ENCODE measurements around the gene OTX2. TPM values are rescaled to one million over a fixed set of nuclear protein-coding genes. Genes with fewer than 3 reads are reported as not detected.

Gene OTX2
- not detected for polyA plus RNA-seq

- peaks cover 2% of the 10 kb centered on the region for H3K36me3 Mint-ChIP-seq
- peaks cover 0 to 8% (median 4%) of the 10 kb centered on the region in 3 donors for H3K9me3 Mint-ChIP-seq
- peak within 1 kb of the TSS in 3 of 4 donors; percentile 35 to 77 (median 68) for H3K4me3 Mint-ChIP-seq
- peak within 1 kb of the TSS; percentile 58 to 68 (median 63) for H3K27ac Mint-ChIP-seq
- peaks cover 67% of the 10 kb centered on the region for H3K27me3 Mint-ChIP-seq
- peaks cover 4 to 19% (median 8%) of the 10 kb centered on the region in 3 donors for H3K4me1 Mint-ChIP-seq
These were observed at the start of gene OTX2 for GRCh38 chr14:56810147-56810719. Gene OTX2 (minus strand): TSS chr14:56810479. CDS start chr14:56805456, 5,023 bp downstream.

GRCh38 chr14:56858422-56858821, 48.1 kb upstream of the OTX2 start:
- H3K27ac Mint-ChIP-seq, result no peak overlapping the region
- H3K4me3 Mint-ChIP-seq, result no peak overlapping the region
- no peaks in the 10 kb centered on the region for H3K9me3 Mint-ChIP-seq
- H3K27me3 Mint-ChIP-seq, result peaks cover 14% of the 10 kb centered on the region
- H3K36me3 Mint-ChIP-seq, result no peaks in the 10 kb centered on the region
- H3K4me1 Mint-ChIP-seq, result peaks cover 0 to 3% (median 0%) of the 10 kb centered on the region in 3 donors

GRCh38 chr14:56857216-56857615, 46.9 kb upstream of the OTX2 start:
- Mint-ChIP-seq H3K27ac (no peak overlapping the region), H3K4me1 (peaks cover 0 to 3% (median 0%) of the 10 kb centered on the region in 3 donors), H3K27me3 (peaks cover 14% of the 10 kb centered on the region), H3K4me3 (no peak overlapping the region), H3K36me3 (no peaks in the 10 kb centered on the region), H3K9me3 (no peaks in the 10 kb centered on the region)

GRCh38 chr14:56855891-56856461, 45.7 kb upstream of the OTX2 start:
- Mint-ChIP-seq H3K27me3 (peaks cover 12% of the 10 kb centered on the region), H3K27ac (no peak overlapping the region), H3K36me3 (no peaks in the 10 kb centered on the region), H3K9me3 (no peaks in the 10 kb centered on the region), H3K4me3 (no peak overlapping the region), H3K4me1 (peaks cover 0 to 3% (median 0%) of the 10 kb centered on the region in 3 donors)

GRCh38 chr14:56854325-56854724, 44.0 kb upstream of the OTX2 start:
- Mint-ChIP-seq H3K27me3 (peaks cover 15% of the 10 kb centered on the region), H3K36me3 (no peaks in the 10 kb centered on the region), H3K4me3 (no peak overlapping the region), H3K9me3 (peaks cover 0 to 1% (median 0%) of the 10 kb centered on the region in 3 donors), H3K4me1 (peaks cover 0 to 3% (median 0%) of the 10 kb centered on the region in 3 donors), H3K27ac (no peak overlapping the region)

GRCh38 chr14:56846970-56847930, 37.0 kb upstream of the OTX2 start:
- H3K27me3 Mint-ChIP-seq, result peaks cover 12% of the 10 kb centered on the region
- H3K4me1 Mint-ChIP-seq, result peaks cover 0 to 2% (median 0%) of the 10 kb centered on the region in 3 donors
- H3K27ac Mint-ChIP-seq, result no peak overlapping the region
- H3K9me3 Mint-ChIP-seq, result peaks cover 0 to 2% (median 1%) of the 10 kb centered on the region in 3 donors
- H3K36me3 Mint-ChIP-seq, result no peaks in the 10 kb centered on the region
- H3K4me3 Mint-ChIP-seq, result peak overlapping the region in 1 of 4 donors; percentile 34

- no peaks in the 10 kb centered on the region for H3K36me3 Mint-ChIP-seq
- no peak overlapping the region for H3K27ac Mint-ChIP-seq
- peak overlapping the region in 1 of 4 donors; percentile 46 for H3K4me3 Mint-ChIP-seq
- H3K27me3 Mint-ChIP-seq, result peaks cover 11% of the 10 kb centered on the region
- H3K9me3 Mint-ChIP-seq, result peaks cover 0 to 5% (median 0%) of the 10 kb centered on the region in 3 donors
- H3K4me1 Mint-ChIP-seq, result peaks cover 0 to 2% (median 0%) of the 10 kb centered on the region in 3 donors
These were observed 34.2 kb upstream of the OTX2 start for GRCh38 chr14:56844406-56845002.

GRCh38 chr14:56841611-56842010, 31.3 kb upstream of the OTX2 start:
- H3K9me3 Mint-ChIP-seq, result peaks cover 0 to 3% (median 0%) of the 10 kb centered on the region in 3 donors
- H3K4me1 Mint-ChIP-seq, result peaks cover 0 to 2% (median 0%) of the 10 kb centered on the region in 3 donors

GRCh38 chr14:56840221-56840620, 29.9 kb upstream of the OTX2 start:
- H3K27me3 Mint-ChIP-seq, result peaks cover 8% of the 10 kb centered on the region
- peaks cover 0 to 2% (median 0%) of the 10 kb centered on the region in 3 donors for H3K4me1 Mint-ChIP-seq
- no peaks in the 10 kb centered on the region for H3K36me3 Mint-ChIP-seq
- no peak overlapping the region for H3K4me3 Mint-ChIP-seq
- no peak overlapping the region for H3K27ac Mint-ChIP-seq
- peaks cover 0 to 3% (median 0%) of the 10 kb centered on the region in 3 donors for H3K9me3 Mint-ChIP-seq

More at GRCh38 chr14:56841611-56842010, 31.3 kb upstream of the OTX2 start:
- H3K4me3 Mint-ChIP-seq, result no peak overlapping the region
- no peaks in the 10 kb centered on the region for H3K36me3 Mint-ChIP-seq
- H3K27me3 Mint-ChIP-seq, result peaks cover 8% of the 10 kb centered on the region
- H3K27ac Mint-ChIP-seq, result no peak overlapping the region

- H3K27ac Mint-ChIP-seq, result no peak overlapping the region
- no peaks in the 10 kb centered on the region for H3K27me3 Mint-ChIP-seq
- peaks cover 0 to 2% (median 0%) of the 10 kb centered on the region in 3 donors for H3K9me3 Mint-ChIP-seq
- no peaks in the 10 kb centered on the region for H3K4me1 Mint-ChIP-seq
- H3K4me3 Mint-ChIP-seq, result no peak overlapping the region
- H3K36me3 Mint-ChIP-seq, result no peaks in the 10 kb centered on the region
These were observed 18.9 kb upstream of the OTX2 start for GRCh38 chr14:56829151-56829550.

- Mint-ChIP-seq H3K36me3 (no peaks in the 10 kb centered on the region), H3K9me3 (no peaks in the 10 kb centered on the region), H3K4me1 (no peaks in the 10 kb centered on the region), H3K27ac (peak overlapping the region in 1 of 3 donors; percentile 17), H3K4me3 (no peak overlapping the region), H3K27me3 (peaks cover 5% of the 10 kb centered on the region)
These were observed 15.9 kb upstream of the OTX2 start for GRCh38 chr14:56826214-56826613.

GRCh38 chr14:56821805-56822610, 11.7 kb upstream of the OTX2 start:
- Mint-ChIP-seq H3K4me1 (peaks cover 0 to 5% (median 0%) of the 10 kb centered on the region in 3 donors), H3K4me3 (no peak overlapping the region), H3K27me3 (peaks cover 19% of the 10 kb centered on the region), H3K27ac (no peak overlapping the region), H3K36me3 (no peaks in the 10 kb centered on the region), H3K9me3 (no peaks in the 10 kb centered on the region)

GRCh38 chr14:56821177-56821576, 10.9 kb upstream of the OTX2 start:
- Mint-ChIP-seq H3K27me3 (peaks cover 25% of the 10 kb centered on the region), H3K4me3 (no peak overlapping the region), H3K36me3 (no peaks in the 10 kb centered on the region), H3K4me1 (peaks cover 0 to 5% (median 0%) of the 10 kb centered on the region in 3 donors), H3K27ac (no peak overlapping the region), H3K9me3 (no peaks in the 10 kb centered on the region)

GRCh38 chr14:56817396-56817921, 7.2 kb upstream of the OTX2 start:
- Mint-ChIP-seq H3K27me3 (peaks cover 38% of the 10 kb centered on the region), H3K9me3 (peaks cover 0 to 2% (median 0%) of the 10 kb centered on the region in 3 donors), H3K36me3 (no peaks in the 10 kb centered on the region), H3K4me1 (peaks cover 0 to 5% (median 0%) of the 10 kb centered on the region in 3 donors), H3K27ac (peak overlapping the region in 1 of 3 donors; percentile 77), H3K4me3 (peak overlapping the region in 1 of 4 donors; percentile 65)

Data from IgD-negative memory B cell (primary cell).